Immature natural killer cell (primary cell): Measurements from ENCODE around the gene ZFYVE28. TPM values are rescaled to one million over a fixed set of nuclear protein-coding genes. Genes with fewer than 3 reads are reported as not detected.
"Not testable (repeated sequence)": the region's sequence is repeated elsewhere in the genome, so short reads cannot be mapped to it uniquely, and the experiment has no call there.

Source experiments
- DNase-seq, 3 donors: peaks; one replicate each; pipeline ENCODE4 v3.0.0; 2022; ENCODE audit warnings: mixed read lengths in 1 of 3
- H3K27ac Mint-ChIP-seq, 6 donors: one replicate each; pipeline ENCODE4 v1.8.0; 2020; ENCODE audit warnings: mixed read lengths in 6 of 6, mild to moderate bottlenecking in 5 of 6, inconsistent platforms in 4 of 6, moderate library complexity in 3 of 6
- H3K27me3 Mint-ChIP-seq, 3 donors: one replicate each; pipeline ENCODE4 v1.8.0; 2020 to 2021; ENCODE audit warnings: low read depth in 3 of 3, mild to moderate bottlenecking in 3 of 3, mixed read lengths in 3 of 3, moderate library complexity in 3 of 3, inconsistent platforms in 1 of 3
- H3K36me3 Mint-ChIP-seq, 3 donors: one replicate each; pipeline ENCODE4 v1.8.0; 2020; ENCODE audit warnings: mixed read lengths in 3 of 3, inconsistent platforms in 2 of 3, mild to moderate bottlenecking in 2 of 3
- H3K4me1 Mint-ChIP-seq, 2 donors: one replicate each; pipeline ENCODE4 v1.8.0; 2020; ENCODE audit warnings: inconsistent platforms in 2 of 2, mild to moderate bottlenecking in 2 of 2, mixed read lengths in 2 of 2, moderate library complexity in 1 of 2
- H3K4me3 Mint-ChIP-seq, 5 donors: one replicate each; pipeline ENCODE4 v1.8.0; 2020; ENCODE audit warnings: mild to moderate bottlenecking in 5 of 5, mixed read lengths in 5 of 5, inconsistent platforms in 3 of 5, moderate library complexity in 3 of 5
- H3K9me3 Mint-ChIP-seq, 6 donors: one replicate each; pipeline ENCODE4 v1.8.0; 2020; ENCODE audit warnings: mild to moderate bottlenecking in 6 of 6, mixed read lengths in 6 of 6, inconsistent platforms in 4 of 6, moderate library complexity in 3 of 6
- polyA plus RNA-seq, 3 donors: library from polyadenylated mRNA; unstranded; fragments of 300-500 nt; fragmentation: Illumina TruSeq; gene quantifications; one replicate each; pipeline ENCODE4 v1.2.3, GENCODE V29; 2021

Gene ZFYVE28
- polyA plus RNA-seq, 3 donors from 2014 or later: 11.9 to 17.5 (median 14.4) TPM

GRCh38 chr4:2393353-2394270 is 24.8 kb downstream of the ZFYVE28 start:
- peak; percentile 33 to 44 (median 34) for DNase-seq
- peak overlapping the region; percentile 62 to 87 (median 70) for H3K4me3 Mint-ChIP-seq
- no peaks in the 10 kb centered on the region for H3K36me3 Mint-ChIP-seq
- H3K27me3 Mint-ChIP-seq: peaks cover 2 to 11% (median 10%) of the 10 kb centered on the region in 3 donors
- peak overlapping the region; percentile 30 to 88 (median 77) for H3K27ac Mint-ChIP-seq
- H3K4me1 Mint-ChIP-seq: peaks cover 71 to 73% of the 10 kb centered on the region in 2 donors
- no peaks in the 10 kb centered on the region for H3K9me3 Mint-ChIP-seq

GRCh38 chr4:2390784-2391421 is 27.5 kb downstream of the ZFYVE28 start:
- H3K4me1 Mint-ChIP-seq: peaks cover 74 to 76% of the 10 kb centered on the region in 2 donors
- DNase-seq: no peak

GRCh38 chr4:2390146-2390545 is 28.3 kb downstream of the ZFYVE28 start:
- Mint-ChIP-seq H3K9me3 (no peaks in the 10 kb centered on the region), H3K36me3 (no peaks in the 10 kb centered on the region), H3K27me3 (peaks cover 4 to 10% (median 8%) of the 10 kb centered on the region in 3 donors), H3K27ac (peak overlapping the region in 4 of 6 donors; percentile 50 to 89 (median 59)), H3K4me1 (peaks cover 71 to 76% of the 10 kb centered on the region in 2 donors), H3K4me3 (peak overlapping the region; percentile 6 to 94 (median 61))
- DNase-seq: no peak

More at GRCh38 chr4:2390784-2391421, 27.5 kb downstream of the ZFYVE28 start:
- peak overlapping the region; percentile 13 to 89 (median 81) for H3K27ac Mint-ChIP-seq
- H3K36me3 Mint-ChIP-seq: no peaks in the 10 kb centered on the region
- H3K4me3 Mint-ChIP-seq: peak overlapping the region; percentile 57 to 94 (median 74)
- H3K27me3 Mint-ChIP-seq: peaks cover 4 to 10% (median 8%) of the 10 kb centered on the region in 3 donors
- H3K9me3 Mint-ChIP-seq: no peaks in the 10 kb centered on the region

DNA sequence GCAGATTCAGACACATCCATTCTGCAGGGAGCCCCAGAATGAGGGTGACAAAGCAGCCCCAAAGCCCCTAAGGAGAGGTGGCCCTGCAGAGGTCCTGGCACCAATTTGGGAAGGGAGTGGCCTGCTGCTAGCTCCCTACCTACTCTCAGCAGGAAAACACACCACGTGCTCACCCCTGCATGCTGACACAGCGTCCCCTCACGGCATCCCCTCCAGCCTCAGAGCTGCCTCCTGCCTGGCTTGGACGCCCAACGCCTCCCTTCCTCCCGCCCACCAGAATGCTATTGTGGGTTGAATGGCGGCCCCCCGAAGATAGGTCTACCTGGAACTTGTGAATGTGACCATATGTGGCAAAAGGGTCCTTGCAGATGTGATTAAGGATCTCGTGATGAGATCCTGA is 28.8 kb downstream of the ZFYVE28 start:
- H3K4me3 Mint-ChIP-seq: peak overlapping the region in 4 of 5 donors; percentile 57 to 94 (median 68)
- H3K4me1 Mint-ChIP-seq: peaks cover 67 to 72% of the 10 kb centered on the region in 2 donors
- H3K36me3 Mint-ChIP-seq: no peaks in the 10 kb centered on the region
- H3K9me3 Mint-ChIP-seq: no peaks in the 10 kb centered on the region
- peak overlapping the region in 4 of 6 donors; percentile 50 to 89 (median 59) for H3K27ac Mint-ChIP-seq
- no peak for DNase-seq
- H3K27me3 Mint-ChIP-seq: peaks cover 4 to 10% (median 9%) of the 10 kb centered on the region in 3 donors

GRCh38 chr4:2388429-2389182 is 29.8 kb downstream of the ZFYVE28 start:
- Mint-ChIP-seq H3K4me1 (peaks cover 59 to 66% of the 10 kb centered on the region in 2 donors), H3K4me3 (peak overlapping the region in 2 of 5 donors; percentile 23 to 29), H3K27me3 (peaks cover 5 to 7% (median 6%) of the 10 kb centered on the region in 3 donors), H3K9me3 (no peaks in the 10 kb centered on the region), H3K36me3 (no peaks in the 10 kb centered on the region), H3K27ac (peak overlapping the region in 5 of 6 donors; percentile 39 to 69 (median 50))
- no peak for DNase-seq

DNA sequence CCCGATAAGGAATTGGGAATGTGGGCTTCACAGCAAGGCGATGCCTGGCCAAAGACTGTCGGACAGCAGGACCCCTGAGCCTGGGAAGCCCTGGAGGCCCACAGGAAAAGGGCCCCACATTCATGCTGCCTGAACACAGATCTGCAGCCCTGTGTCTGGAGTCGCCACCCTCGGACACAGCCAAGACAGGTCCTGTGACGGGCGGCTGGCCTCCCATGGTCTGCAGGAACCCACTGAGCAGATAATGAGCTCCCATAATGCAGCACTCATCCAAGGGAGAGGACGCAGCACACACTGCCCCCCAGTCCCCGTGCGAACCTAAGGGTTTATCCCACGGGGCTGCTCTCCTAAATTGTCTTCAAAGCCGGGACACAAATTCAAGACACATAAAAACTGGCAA is 30.6 kb downstream of the ZFYVE28 start:
- Mint-ChIP-seq H3K9me3 (no peaks in the 10 kb centered on the region), H3K4me3 (no peak overlapping the region), H3K4me1 (peaks cover 55 to 64% of the 10 kb centered on the region in 2 donors), H3K27ac (peak overlapping the region in 4 of 6 donors; percentile 30 to 50 (median 41)), H3K36me3 (no peaks in the 10 kb centered on the region), H3K27me3 (peaks cover 5 to 8% (median 6%) of the 10 kb centered on the region in 3 donors)
- DNase-seq: no peak

GRCh38 chr4:2387218-2387617 is 31.2 kb downstream of the ZFYVE28 start:
- DNase-seq: no peak
- Mint-ChIP-seq H3K4me1 (peaks cover 48 to 62% of the 10 kb centered on the region in 2 donors), H3K27me3 (peaks cover 5 to 8% (median 6%) of the 10 kb centered on the region in 3 donors), H3K9me3 (no peaks in the 10 kb centered on the region), H3K27ac (no peak overlapping the region), H3K36me3 (no peaks in the 10 kb centered on the region), H3K4me3 (no peak overlapping the region)

DNA sequence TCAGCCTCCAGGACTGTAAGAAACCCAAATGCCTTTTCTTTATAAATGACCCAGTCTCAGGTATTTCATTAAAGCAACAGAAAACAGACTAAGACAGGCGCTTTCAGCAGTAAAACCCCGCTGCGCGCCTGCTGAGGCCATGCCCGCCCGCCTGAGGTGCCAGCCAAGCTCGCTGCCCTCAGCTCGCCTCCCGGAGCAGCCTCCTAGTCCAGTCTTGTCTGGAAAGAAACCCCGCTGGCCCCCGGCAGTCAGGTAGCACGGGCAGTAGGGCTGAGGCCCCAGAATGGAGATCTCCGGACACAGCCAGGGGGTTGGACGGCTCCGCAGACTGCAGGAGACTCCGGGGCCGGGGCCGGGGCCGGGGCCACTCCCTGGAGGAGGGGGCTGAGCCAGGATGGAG is 31.7 kb downstream of the ZFYVE28 start:
- peaks cover 5 to 8% (median 6%) of the 10 kb centered on the region in 3 donors for H3K27me3 Mint-ChIP-seq
- H3K4me1 Mint-ChIP-seq: peaks cover 43 to 57% of the 10 kb centered on the region in 2 donors
- no peak overlapping the region for H3K27ac Mint-ChIP-seq
- no peaks in the 10 kb centered on the region for H3K9me3 Mint-ChIP-seq
- no peaks in the 10 kb centered on the region for H3K36me3 Mint-ChIP-seq
- DNase-seq: no peak
- H3K4me3 Mint-ChIP-seq: no peak overlapping the region

DNA sequence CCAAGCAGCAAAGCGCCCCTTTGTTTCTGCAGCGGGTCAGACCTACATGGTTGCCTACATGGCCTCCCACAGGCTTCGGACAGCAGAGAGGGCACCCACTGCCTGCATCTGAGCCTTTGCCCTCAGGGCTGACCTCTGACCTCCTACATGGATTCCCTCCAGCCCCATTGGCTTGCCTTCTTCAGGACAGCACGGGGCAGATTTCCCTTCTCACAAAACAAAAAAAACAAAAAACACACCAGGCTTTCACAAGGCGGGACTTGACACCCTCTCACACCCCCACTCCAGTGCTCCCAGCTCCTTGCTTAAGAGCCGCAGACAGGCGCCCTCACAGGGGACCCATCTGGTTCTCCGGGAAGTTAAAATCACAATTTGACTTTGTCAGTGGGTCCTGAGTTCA is 32.9 kb downstream of the ZFYVE28 start:
- DNase-seq: no peak
- peaks cover 31 to 45% of the 10 kb centered on the region in 2 donors for H3K4me1 Mint-ChIP-seq
- peaks cover 2 to 5% (median 4%) of the 10 kb centered on the region in 3 donors for H3K36me3 Mint-ChIP-seq
- no peak overlapping the region for H3K4me3 Mint-ChIP-seq
- peak overlapping the region in 1 of 6 donors; percentile 52 for H3K27ac Mint-ChIP-seq
- peaks cover 1 to 6% (median 3%) of the 10 kb centered on the region in 3 donors for H3K27me3 Mint-ChIP-seq
- H3K9me3 Mint-ChIP-seq: no peaks in the 10 kb centered on the region

DNA sequence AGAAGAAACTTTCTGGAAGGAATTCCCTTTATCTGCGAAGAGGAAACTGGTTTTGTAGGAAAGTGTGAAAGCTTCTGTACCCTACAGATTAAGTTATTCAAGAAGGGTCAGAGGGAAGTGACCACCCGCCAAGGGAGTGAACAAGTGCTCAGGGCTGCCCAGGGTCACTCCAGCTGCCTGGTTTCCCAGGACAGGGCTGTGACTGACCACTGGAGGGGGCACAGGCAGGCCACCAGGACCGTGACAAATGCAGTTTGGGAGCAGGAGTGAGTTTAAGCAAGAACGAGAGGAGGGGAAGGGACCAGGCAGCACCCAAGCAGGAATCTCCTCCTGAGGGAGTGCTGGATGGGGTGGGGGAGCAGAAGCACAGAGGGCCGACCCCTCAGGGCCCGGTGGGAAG is 34.2 kb downstream of the ZFYVE28 start:
- no peak for DNase-seq
- Mint-ChIP-seq H3K27ac (peak overlapping the region in 2 of 6 donors; percentile 36 to 57), H3K36me3 (peaks cover 2 to 5% (median 4%) of the 10 kb centered on the region in 3 donors), H3K27me3 (peaks cover 3 to 6% (median 3%) of the 10 kb centered on the region in 3 donors), H3K4me3 (no peak overlapping the region), H3K4me1 (peaks cover 21 to 33% of the 10 kb centered on the region in 2 donors), H3K9me3 (no peaks in the 10 kb centered on the region)

DNA sequence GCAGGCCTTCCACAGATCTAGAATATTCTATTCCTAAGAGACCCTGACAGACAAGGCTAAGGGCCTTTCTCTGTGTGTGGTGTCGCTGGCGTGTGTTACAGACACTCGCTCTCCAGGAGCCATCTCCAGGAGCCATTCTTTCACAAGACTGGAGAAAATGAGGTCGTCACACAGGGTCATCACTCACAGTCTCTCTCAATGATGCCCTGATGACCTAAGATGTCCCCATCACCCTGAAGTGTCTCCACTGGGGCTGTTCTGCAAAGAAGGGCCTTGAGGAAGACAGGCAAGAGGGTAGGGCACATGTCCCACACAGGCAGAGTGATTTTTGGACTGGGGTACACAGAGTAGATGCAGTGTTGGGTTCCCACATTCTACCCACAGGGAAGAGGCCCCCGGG is 34.7 kb downstream of the ZFYVE28 start:
- H3K4me3 Mint-ChIP-seq: no peak overlapping the region
- peaks cover 2 to 5% (median 4%) of the 10 kb centered on the region in 3 donors for H3K36me3 Mint-ChIP-seq
- no peaks in the 10 kb centered on the region for H3K9me3 Mint-ChIP-seq
- peak overlapping the region in 1 of 6 donors; percentile 36 for H3K27ac Mint-ChIP-seq
- no peak for DNase-seq
- peaks cover 3 to 6% (median 3%) of the 10 kb centered on the region in 3 donors for H3K27me3 Mint-ChIP-seq
- peaks cover 16 to 28% of the 10 kb centered on the region in 2 donors for H3K4me1 Mint-ChIP-seq

GRCh38 chr4:2383220-2383631 is 35.2 kb downstream of the ZFYVE28 start:
- H3K4me1 Mint-ChIP-seq: peaks cover 10 to 25% of the 10 kb centered on the region in 2 donors
- H3K27ac Mint-ChIP-seq, H3K36me3 Mint-ChIP-seq, DNase-seq, H3K9me3 Mint-ChIP-seq, H3K4me3 Mint-ChIP-seq, H3K27me3 Mint-ChIP-seq: not testable (repeated sequence)

- not testable (repeated sequence) for H3K36me3 Mint-ChIP-seq, H3K27me3 Mint-ChIP-seq, DNase-seq, H3K9me3 Mint-ChIP-seq, H3K4me3 Mint-ChIP-seq
- H3K27ac Mint-ChIP-seq: peak overlapping the region in 2 of 6 donors; percentile 4 to 12
- peaks cover 6 to 21% of the 10 kb centered on the region in 2 donors for H3K4me1 Mint-ChIP-seq
Observed at GRCh38 chr4:2382769-2383202, 35.7 kb downstream of the ZFYVE28 start.
